ENCODE data around the gene RELN.
A peak's percentile ranks its signal among the peaks of the same experiment; 100 is the strongest.

The RELN gene

GRCh38 chr7:103718482-103719061, 270.9 kb downstream of the RELN start:
- no peak for DNase-seq (ENCODE audit: low spot score)

- DNase-seq (ENCODE audit: low spot score) = no peak
Observed at GRCh38 chr7:103717574-103717973, 271.9 kb downstream of the RELN start.

DNA sequence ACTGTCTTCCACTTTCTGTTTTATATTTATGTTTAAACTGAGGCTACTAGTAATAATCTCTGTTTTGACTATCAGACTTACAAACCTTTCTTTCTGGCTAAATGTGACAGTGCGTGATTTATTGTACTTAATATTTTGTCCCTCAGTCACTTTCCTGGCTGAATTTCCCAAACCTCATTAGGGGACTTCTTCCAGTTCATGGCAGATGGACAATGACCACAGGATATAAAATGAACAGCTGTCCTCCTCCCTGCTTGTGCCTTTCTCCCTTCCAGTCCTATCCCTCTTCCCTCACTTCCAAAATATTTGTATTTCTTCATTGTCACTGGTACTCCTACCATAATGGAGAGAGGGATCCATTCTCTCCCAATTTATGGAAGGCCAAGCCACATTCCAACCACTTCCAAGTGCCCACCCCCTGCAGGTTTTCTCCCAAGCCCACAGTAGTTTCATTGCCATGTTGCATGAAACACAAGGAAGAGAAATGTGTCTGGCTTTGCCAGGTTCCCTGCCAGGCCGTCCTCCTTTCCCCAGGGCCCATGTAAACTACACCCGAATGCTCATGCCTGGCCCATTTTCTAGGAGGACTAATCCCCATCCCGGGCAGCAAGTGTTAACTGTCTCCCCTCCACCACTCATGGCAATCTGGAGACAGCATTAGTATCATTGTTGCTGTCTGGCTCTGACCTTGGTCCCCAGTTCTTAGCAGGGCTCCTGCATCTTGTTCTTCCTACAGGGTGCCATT, 273.9 kb downstream of the RELN start:
- peak; percentile 21 for DNase-seq (ENCODE audit: low spot score)

GRCh38 chr7:103714376-103714927, 275.0 kb downstream of the RELN start:
- peak; percentile 97 for DNase-seq (ENCODE audit: low spot score)

DNA sequence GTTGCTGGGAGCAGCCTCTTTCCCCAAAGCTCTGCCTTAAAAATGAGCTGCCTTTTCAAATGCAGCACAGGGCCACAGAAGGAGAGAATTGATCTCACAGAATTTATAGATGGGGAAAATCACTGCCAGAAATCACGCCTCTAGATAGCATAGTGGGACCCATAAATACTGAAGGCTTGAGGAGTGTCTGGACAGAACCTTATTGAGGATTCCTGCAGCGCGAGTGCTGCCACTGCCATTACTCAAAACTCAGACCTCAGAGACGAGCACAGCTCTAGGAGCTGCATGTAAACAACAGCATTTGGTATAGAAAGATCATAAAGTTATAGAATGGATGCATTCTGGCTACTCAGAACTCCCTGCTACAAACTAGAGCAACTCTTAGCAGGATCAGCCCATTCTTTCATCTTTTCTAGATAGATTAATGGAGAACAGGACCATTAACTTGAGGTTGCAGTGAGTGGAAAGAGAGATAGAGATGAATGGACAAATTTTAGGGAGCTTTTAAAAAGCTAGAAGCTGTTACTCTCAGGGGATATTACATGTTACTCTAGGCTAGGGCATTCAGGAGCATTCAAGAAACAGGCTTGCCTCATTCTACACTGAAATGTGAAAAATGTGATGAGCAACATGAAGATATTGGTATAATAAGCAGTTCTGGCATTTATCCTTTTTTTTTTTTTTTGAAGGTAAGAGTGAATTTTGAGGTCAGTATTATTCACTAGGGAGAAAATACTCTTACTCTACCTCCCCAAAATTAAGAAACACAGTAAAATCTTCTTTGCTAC, 276.3 kb downstream of the RELN start:
- DNase-seq (ENCODE audit: low spot score) = no peak

DNA sequence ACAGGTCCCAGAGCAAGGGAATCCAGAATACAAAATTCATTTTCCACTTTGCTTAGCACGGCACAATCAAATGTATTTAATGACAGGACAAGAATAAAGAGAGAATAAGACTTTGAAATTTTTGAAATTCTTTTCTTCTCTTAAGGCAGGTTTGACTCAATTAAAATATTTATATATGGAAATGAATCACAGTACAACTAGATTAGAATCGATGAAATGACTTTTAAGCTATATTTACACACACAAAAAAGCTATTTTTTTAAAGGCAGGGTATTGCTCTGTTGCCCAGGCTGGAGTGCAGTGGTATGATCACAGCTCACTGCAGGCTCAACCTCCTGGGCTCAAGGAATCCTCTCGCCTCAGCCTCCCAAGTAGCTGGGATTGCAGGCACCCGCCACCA, 278.0 kb downstream of the RELN start:
- no peak for DNase-seq (ENCODE audit: low spot score)

GRCh38 chr7:103710247-103710646, 279.2 kb downstream of the RELN start:
- DNase-seq (ENCODE audit: low spot score) = no peak

- DNase-seq (ENCODE audit: low spot score) = no peak
Observed at GRCh38 chr7:103706805-103707204, 282.7 kb downstream of the RELN start.

- no peak for DNase-seq (ENCODE audit: low spot score)
Observed at GRCh38 chr7:103705542-103705941, 283.9 kb downstream of the RELN start.

GRCh38 chr7:103704701-103705100, 284.8 kb downstream of the RELN start:
- DNase-seq (ENCODE audit: low spot score) = no peak

GRCh38 chr7:103702982-103703381, 286.5 kb downstream of the RELN start:
- no peak for DNase-seq (ENCODE audit: low spot score)

- DNase-seq (ENCODE audit: low spot score) = no peak
Observed at GRCh38 chr7:103702454-103702853, 287.0 kb downstream of the RELN start.

DNA sequence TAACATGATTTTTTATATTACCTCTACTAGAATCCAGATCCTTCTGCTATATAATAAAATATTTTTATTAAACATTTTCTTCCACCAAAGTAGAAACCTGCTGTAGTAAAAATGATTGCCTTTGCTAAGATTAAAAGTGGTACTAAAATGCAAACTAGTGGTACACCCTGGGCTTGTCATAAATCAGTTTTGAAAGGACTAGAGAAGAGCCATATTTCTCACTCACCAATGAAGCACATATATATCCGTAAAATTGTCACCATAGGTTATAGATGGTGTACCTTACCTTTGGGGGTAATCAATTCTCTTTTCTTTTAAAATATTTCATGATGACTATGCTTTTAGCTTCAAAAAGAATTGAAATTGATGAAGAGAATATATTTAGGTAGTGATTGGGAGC, 290.4 kb downstream of the RELN start:
- DNase-seq (ENCODE audit: low spot score) = no peak

- no peak for DNase-seq (ENCODE audit: low spot score)
Observed at GRCh38 chr7:103698064-103698463, 291.4 kb downstream of the RELN start.

DNA sequence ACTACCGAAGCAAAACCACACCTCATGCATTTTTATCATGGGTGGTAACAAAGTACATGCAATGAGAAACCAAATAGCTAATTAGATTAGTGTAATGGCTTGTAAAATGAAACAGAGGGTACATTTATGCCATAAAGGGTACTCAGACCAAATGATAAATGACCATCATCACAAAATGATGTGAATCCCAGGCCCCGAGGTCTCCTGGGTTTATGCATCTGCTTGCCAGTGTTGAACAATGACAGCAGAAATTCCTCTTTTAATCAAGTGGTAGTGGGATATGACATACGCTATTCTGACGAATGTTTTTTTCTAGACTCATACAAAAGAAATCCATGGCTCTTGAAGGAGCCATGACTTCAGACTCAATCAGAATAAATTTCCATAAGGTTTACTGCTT, 293.9 kb downstream of the RELN start:
- DNase-seq (ENCODE audit: low spot score) = peak; percentile 84

DNA sequence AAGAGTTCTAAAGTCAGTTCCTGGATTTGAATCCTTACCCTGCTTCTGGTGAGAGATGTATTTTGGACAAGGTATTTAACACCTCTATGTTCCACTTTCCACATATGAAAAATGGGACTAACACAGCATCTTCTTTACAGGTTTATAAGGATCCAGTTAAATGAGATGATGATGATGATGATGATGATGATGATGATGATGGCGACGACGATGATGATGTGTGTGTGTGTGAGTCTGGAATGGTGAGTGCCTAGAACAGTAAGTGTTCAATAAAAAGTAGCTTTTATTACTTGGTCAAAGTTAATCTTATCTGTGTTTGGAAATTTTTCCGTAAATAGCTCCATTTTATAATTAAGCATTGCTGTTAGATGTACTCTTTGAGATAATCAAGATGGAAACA, 295.2 kb downstream of the RELN start:
- no peak for DNase-seq (ENCODE audit: low spot score)

- DNase-seq (ENCODE audit: low spot score) = no peak
Observed at GRCh38 chr7:103691291-103691690, 298.2 kb downstream of the RELN start.

- no peak for DNase-seq (ENCODE audit: low spot score)
Observed at GRCh38 chr7:103690242-103690974, 299.1 kb downstream of the RELN start.

DNA sequence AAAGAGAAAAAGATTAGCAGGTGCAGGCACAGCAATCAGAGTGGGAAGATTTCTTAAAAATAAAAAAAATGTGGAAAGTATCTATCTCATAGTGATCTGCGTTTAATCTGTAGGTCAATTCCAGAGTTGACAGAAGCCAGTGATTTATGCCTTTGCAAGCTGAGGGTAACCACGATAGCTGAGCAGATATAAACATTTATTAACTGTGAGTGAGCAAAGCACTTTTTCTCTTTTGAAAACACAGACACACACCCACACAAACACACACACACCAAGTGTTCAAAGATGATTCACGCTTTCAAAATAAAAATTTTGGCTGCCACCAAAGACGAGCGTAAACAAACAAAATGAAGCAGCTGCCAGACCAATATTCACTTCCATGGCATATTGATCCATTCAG, 300.2 kb downstream of the RELN start:
- DNase-seq (ENCODE audit: low spot score) = peak; percentile 32

DNA sequence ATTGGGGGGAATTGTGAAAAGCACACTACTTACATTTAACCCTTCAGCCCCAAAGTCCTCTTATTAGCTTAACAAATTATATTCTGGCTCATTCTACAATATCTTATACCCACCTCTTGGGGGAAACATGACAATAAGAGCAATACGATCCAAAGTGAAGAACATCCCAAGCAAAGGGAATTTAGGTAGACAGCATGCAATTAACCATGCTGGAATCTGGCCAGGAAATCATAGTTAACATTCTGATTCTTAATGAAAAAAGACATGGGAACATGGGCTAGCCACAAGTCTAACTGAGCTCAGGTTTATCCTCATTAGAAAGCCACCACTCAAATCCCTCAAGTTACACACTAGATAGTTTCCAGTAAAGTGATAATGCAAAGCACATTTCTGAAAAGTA, 301.5 kb downstream of the RELN start:
- DNase-seq (ENCODE audit: low spot score) = no peak

- no peak for DNase-seq (ENCODE audit: low spot score)
Observed at GRCh38 chr7:103687272-103687671, 302.2 kb downstream of the RELN start.

DNA sequence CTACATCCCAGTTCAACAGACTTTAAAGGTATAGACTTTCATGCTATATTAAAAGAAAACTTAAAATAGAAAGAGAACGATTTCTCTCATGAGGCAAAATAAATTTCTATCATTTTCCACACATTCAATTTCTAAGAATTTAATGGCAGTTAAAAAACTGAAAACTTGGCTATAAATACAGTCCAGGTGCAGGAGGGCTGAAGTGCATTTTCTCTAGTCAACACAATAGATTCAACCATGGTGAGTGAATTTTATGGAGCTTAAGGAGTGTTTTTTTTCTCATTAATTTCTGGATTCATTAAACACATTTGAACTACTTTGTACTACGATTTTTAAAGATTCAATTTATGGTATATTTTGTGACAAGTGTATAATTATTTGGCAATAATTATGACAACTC, 302.7 kb downstream of the RELN start:
- DNase-seq (ENCODE audit: low spot score) = no peak

Data from SK-N-DZ (cell line).